Esophagus muscularis mucosa (tissue), 4 donors: Measurements from ENCODE around the gene NOL3. TPM values are rescaled to one million over a fixed set of nuclear protein-coding genes. Genes with fewer than 3 reads are reported as not detected.

Experiments
- DNase-seq: peaks from one replicate; pipeline ENCODE4 v3.0.0-alpha.2; 2017; ENCODE audit errors: extremely low spot score
- H3K27ac ChIP-seq, 4 donors: fragments of 200-600 bp; sonication (generic); replicated peaks in 1 of 4; 1 replicate in 3 of 4; 2 replicates in 1 of 4; pipeline ENCODE4 v1.5.1; 2016 to 2019; ENCODE audit warnings: mild to moderate bottlenecking in 1 of 4
- H3K27me3 ChIP-seq, 4 donors: fragments of 200-600 bp; sonication (generic); one replicate each; pipeline versions ENCODE4 v1.5.1 to v1.6.0; 2016 to 2019
- H3K36me3 ChIP-seq, 4 donors: fragments of 200-600 bp; sonication (generic); one replicate each; pipeline ENCODE4 v1.5.1; 2016 to 2019
- H3K4me1 ChIP-seq, 4 donors: fragments of 200-600 bp; sonication (generic); one replicate each; pipeline ENCODE4 v1.5.1; 2016 to 2019
- H3K4me3 ChIP-seq, 4 donors: fragments of 200-600 bp; sonication (generic); 1 replicate in 2 of 4; 2 replicates in 2 of 4; pipeline ENCODE4 v1.5.1; 2016 to 2019; ENCODE audit warnings: mild to moderate bottlenecking in 4 of 4, moderate library complexity in 1 of 4
- H3K9me3 ChIP-seq, 4 donors: fragments of 200-600 bp; sonication (generic); 1 replicate in 3 of 4; 2 replicates in 1 of 4; pipeline ENCODE4 v1.5.1; 2016 to 2019
- EP300 ChIP-seq: sonication (generic); formaldehyde crosslinking; IDR thresholded peaks from one replicate; pipeline ENCODE4 v1.6.1; 2017; ENCODE audit warnings: antibody characterized with exemption
- POLR2A ChIP-seq: fragments of 450-650 bp; IDR thresholded peaks from one replicate; pipeline ENCODE4 v1.6.1; 2017; ENCODE audit warnings: antibody characterized with exemption, moderate library complexity, mild to moderate bottlenecking, low read depth
- POLR2AphosphoS5 ChIP-seq, 2 donors: sonication (generic); formaldehyde crosslinking; IDR thresholded peaks; one replicate each; pipeline ENCODE4 v1.6.1; 2017; ENCODE audit warnings: antibody characterized with exemption in 2 of 2
- WGBS: methylation state at CpG from one replicate; pipeline ENCODE4 v1.1.5; 2018; 5-methylcytosine and 5-hydroxymethylcytosine counted together
- intact Hi-C: fragments of 100-400 bp; cut with DNase I; formaldehyde crosslinking; loops from one replicate; pipeline ENCODE4 v1.15.1; 2023
- total RNA-seq, 4 donors: library from RNA; depleted of rRNA; stranded (reverse); fragments of >200 nt; gene quantifications; one replicate each; pipeline versions ENCODE4 v1.1.0 to v1.2.1, GENCODE V29; 2016
- TF ChIP-seq, protein P1 (sequence below), 3 experiments: fragments of 200-600 bp in 2 of 3; fragments of 450-650 bp in 1 of 3; sonication (generic) in 2 of 3; IDR thresholded peaks; one replicate each; pipeline ENCODE4 v1.5.1; 2017 to 2019; ENCODE audit warnings: antibody characterized with exemption in 3 of 3, mild to moderate bottlenecking in 2 of 3, moderate library complexity in 1 of 3

NOL3 gene
- total RNA-seq, 4 donors from 2014 or later, result 40.6 to 58.2 (median 45.4) TPM

GRCh38 chr16:67184453-67184994 is 14.2 kb downstream of the NOL3 start:
- H3K27me3 ChIP-seq, result no peaks in the 10 kb centered on the region
- H3K36me3 ChIP-seq, result no peaks in the 10 kb centered on the region
- peaks cover 25 to 57% (median 51%) of the 10 kb centered on the region in 4 donors for H3K4me1 ChIP-seq
- no peak for TF ChIP-seq POLR2A
- TF ChIP-seq, protein P1, sequence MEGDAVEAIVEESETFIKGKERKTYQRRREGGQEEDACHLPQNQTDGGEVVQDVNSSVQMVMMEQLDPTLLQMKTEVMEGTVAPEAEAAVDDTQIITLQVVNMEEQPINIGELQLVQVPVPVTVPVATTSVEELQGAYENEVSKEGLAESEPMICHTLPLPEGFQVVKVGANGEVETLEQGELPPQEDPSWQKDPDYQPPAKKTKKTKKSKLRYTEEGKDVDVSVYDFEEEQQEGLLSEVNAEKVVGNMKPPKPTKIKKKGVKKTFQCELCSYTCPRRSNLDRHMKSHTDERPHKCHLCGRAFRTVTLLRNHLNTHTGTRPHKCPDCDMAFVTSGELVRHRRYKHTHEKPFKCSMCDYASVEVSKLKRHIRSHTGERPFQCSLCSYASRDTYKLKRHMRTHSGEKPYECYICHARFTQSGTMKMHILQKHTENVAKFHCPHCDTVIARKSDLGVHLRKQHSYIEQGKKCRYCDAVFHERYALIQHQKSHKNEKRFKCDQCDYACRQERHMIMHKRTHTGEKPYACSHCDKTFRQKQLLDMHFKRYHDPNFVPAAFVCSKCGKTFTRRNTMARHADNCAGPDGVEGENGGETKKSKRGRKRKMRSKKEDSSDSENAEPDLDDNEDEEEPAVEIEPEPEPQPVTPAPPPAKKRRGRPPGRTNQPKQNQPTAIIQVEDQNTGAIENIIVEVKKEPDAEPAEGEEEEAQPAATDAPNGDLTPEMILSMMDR (IDR thresholded peaks at IDR 0.05), result peak in 1 of 3 experiments; percentile 9
- peak overlapping the region; percentile 94 to 95 (median 94) for H3K27ac ChIP-seq
- DNase-seq, result no peak
- no CpG with 5 or more reads among the region's 59 CpGs for WGBS
- no peaks in the 10 kb centered on the region for H3K9me3 ChIP-seq
- intact Hi-C loops, result loop anchor here (2.0 kb wide), 2 partner anchors 26 to 206 kb away; partner anchors contain the start of genes FBXL8 and TRADD
- H3K4me3 ChIP-seq, result peak overlapping the region; percentile 70 to 92 (median 72)

DNA sequence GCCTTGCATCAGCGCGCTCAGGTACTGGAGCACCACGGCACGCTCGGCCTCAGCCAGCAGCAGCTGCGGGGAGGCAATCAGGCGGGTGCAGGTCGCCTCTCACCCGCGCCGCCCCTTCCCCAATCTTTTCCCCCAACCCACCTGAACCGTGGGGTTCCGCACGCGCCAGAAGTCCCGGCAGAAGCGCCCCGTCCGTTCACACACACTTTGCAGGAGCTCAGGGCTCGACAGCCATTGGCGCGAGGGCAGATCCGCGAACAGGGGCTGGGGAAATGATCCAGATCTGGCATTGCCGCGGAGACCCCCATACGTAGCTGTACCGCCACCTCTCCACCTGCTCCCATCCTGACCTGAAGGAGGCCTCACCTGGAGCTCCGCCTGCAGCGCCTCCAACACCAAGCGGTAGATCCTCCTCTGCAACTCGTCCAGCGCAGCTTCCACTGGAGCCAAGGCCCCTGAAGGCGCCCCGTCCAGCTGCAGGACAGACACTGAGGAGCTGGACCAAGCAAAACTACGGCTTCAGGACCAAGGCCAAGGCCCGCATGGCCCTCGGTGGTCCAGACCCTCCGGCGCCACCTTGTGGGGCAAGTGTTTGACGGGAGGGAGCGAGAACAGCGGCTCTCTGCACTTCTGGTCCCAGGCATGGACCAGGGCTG is 14.8 kb downstream of the NOL3 start:
- peaks cover 25 to 52% (median 50%) of the 10 kb centered on the region in 4 donors for H3K4me1 ChIP-seq

GRCh38 chr16:67185651-67186134 is 15.4 kb downstream of the NOL3 start:
- no peaks in the 10 kb centered on the region for H3K27me3 ChIP-seq
- no peak for DNase-seq
- no peaks in the 10 kb centered on the region for H3K36me3 ChIP-seq
- 9% methylated on average over 12 of the region's 12 CpGs for WGBS
- peak overlapping the region; percentile 10 to 92 (median 48) for H3K4me3 ChIP-seq
- TF ChIP-seq, protein P1 (IDR thresholded peaks at IDR 0.05), result no peak
- TF ChIP-seq POLR2AphosphoS5 (IDR thresholded peaks at IDR 0.05) (no peak), EP300 (no peak), POLR2A (no peak)
- no peaks in the 10 kb centered on the region for H3K9me3 ChIP-seq
- intact Hi-C loops, result loop anchor here (2.0 kb wide), 2 partner anchors 27 to 207 kb away; partner anchors contain the start of genes FBXL8 and TRADD
- peaks cover 27 to 49% (median 47%) of the 10 kb centered on the region in 4 donors for H3K4me1 ChIP-seq
- H3K27ac ChIP-seq, result peak overlapping the region in 1 of 4 donors; percentile 16

More for the DNA sequence above, 14.8 kb downstream of the NOL3 start:
- WGBS, result 13% methylated on average over 15 of the region's 43 CpGs
- peak; percentile 95 for DNase-seq
- Histone ChIP-seq H3K4me3 (peak overlapping the region; percentile 70 to 92 (median 72)), H3K27ac (peak overlapping the region; percentile 94 to 95 (median 94)), H3K9me3 (no peaks in the 10 kb centered on the region), H3K27me3 (no peaks in the 10 kb centered on the region), H3K36me3 (no peaks in the 10 kb centered on the region)
- intact Hi-C loops, result loop anchor here (2.0 kb wide), 2 partner anchors 26 to 206 kb away; partner anchors contain the start of genes FBXL8 and TRADD
- TF ChIP-seq EP300 (no peak), POLR2AphosphoS5 (IDR thresholded peaks at IDR 0.05) (peak; percentile 60 to 84)
- TF ChIP-seq, protein P1 (IDR thresholded peaks at IDR 0.05), result peak; percentile 80 to 87 (median 85)

- H3K4me3 ChIP-seq, result no peak overlapping the region
- peaks cover 36 to 47% (median 46%) of the 10 kb centered on the region in 4 donors for H3K4me1 ChIP-seq
- H3K27me3 ChIP-seq, result no peaks in the 10 kb centered on the region
- intact Hi-C loops, result no loop called here
- DNase-seq, result no peak
- no peaks in the 10 kb centered on the region for H3K36me3 ChIP-seq
- TF ChIP-seq POLR2A (no peak), POLR2AphosphoS5 (IDR thresholded peaks at IDR 0.05) (no peak), EP300 (no peak)
- TF ChIP-seq, protein P1 (IDR thresholded peaks at IDR 0.05), result no peak
- no peak overlapping the region for H3K27ac ChIP-seq
- whole genome bisulfite sequencing, result 50% methylated on average over 2 of the region's 5 CpGs
- H3K9me3 ChIP-seq, result no peaks in the 10 kb centered on the region
These were observed 16.2 kb downstream of the NOL3 start for GRCh38 chr16:67186550-67186950.
